B cell (primary cell): Measurements from ENCODE around the gene CCDC57. TPM values are rescaled to one million over a fixed set of nuclear protein-coding genes. Genes with fewer than 3 reads are reported as not detected.
A peak's percentile ranks its signal among the peaks of the same experiment; 100 is the strongest.

Experiments
- ATAC-seq: fragments of 200-7000 bp; cut with Tn5 transposase; one replicate; pipeline ENCODE4 v1.10.0; 2021; ENCODE audit warnings: low read depth, mild to moderate bottlenecking, moderate number of reproducible peaks, moderate library complexity
- CTCF ChIA-PET: fragments of 350-600 bp; sonication (Branson Sonifier 250); formaldehyde crosslinking; loops from one replicate; lab custom pipeline; 2021; ENCODE audit warnings: antibody characterized with exemption, inconsistent platforms; lab: Charles Lee
- POLR2A ChIA-PET: fragments of 350-600 bp; sonication (Branson Sonifier 250); formaldehyde crosslinking; loops from one replicate; lab custom pipeline; 2021; ENCODE audit warnings: antibody characterized with exemption; lab: Charles Lee
- DNase-seq: peaks from one replicate; pipeline ENCODE4 v3.0.0; 2013
- H2AFZ ChIP-seq: 2 replicates; pipeline ENCODE4 v1.6.1; 2012; ENCODE audit warnings: mild to moderate bottlenecking, low read depth, low read length; ENCODE audit not compliant: insufficient read depth, poor library complexity, severe bottlenecking
- H3K27ac ChIP-seq, 2 donors: 1 replicate in 1 of 2; 2 replicates in 1 of 2; pipeline ENCODE4 v1.5.1; 2012 to 2013; ENCODE audit warnings: low read length in 2 of 2, mild to moderate bottlenecking in 2 of 2, moderate library complexity in 1 of 2
- H3K27me3 ChIP-seq, 4 experiments: fragments of 200-600 bp in 1 of 4; sonication (generic) in 1 of 4; replicated peaks in 1 of 4; 1 replicate in 2 of 4; 2 replicates in 2 of 4; pipeline versions ENCODE4 v1.6.1 to v1.7.0; 2013 to 2016; ENCODE audit warnings: low read length in 3 of 4, mild to moderate bottlenecking in 2 of 4, mixed read lengths in 1 of 4, moderate library complexity in 1 of 4; ENCODE audit not compliant: insufficient read depth in 4 of 4, control insufficient read depth in 3 of 4; ENCODE audit errors: control extremely low read depth in 1 of 4
- H3K36me3 ChIP-seq, 2 experiments: replicated peaks in 1 of 2; 1 replicate in 1 of 2; 2 replicates in 1 of 2; pipeline versions ENCODE4 v1.6.1 to v1.7.1; 2013; ENCODE audit warnings: low read length in 1 of 2; ENCODE audit not compliant: insufficient read depth in 2 of 2, control insufficient read depth in 1 of 2; ENCODE audit errors: control extremely low read depth in 1 of 2, extremely low read depth in 1 of 2
- H3K4me1 ChIP-seq, 2 donors: fragments of 200-600 bp in 1 of 2; sonication (generic) in 1 of 2; 1 replicate in 1 of 2; 2 replicates in 1 of 2; pipeline versions ENCODE4 v1.5.1 to v1.6.1; 2013 to 2017; ENCODE audit warnings: low read length in 2 of 2; ENCODE audit not compliant: control insufficient read depth in 2 of 2, insufficient read depth in 2 of 2
- H3K4me2 ChIP-seq: replicated peaks from 2 replicates; pipeline ENCODE3; 2012; ENCODE audit warnings: mild to moderate bottlenecking, low read depth, low read length; ENCODE audit not compliant: poor library complexity, severe bottlenecking
- H3K4me3 ChIP-seq, 5 experiments: fragments of 200-600 bp in 1 of 5; sonication (generic) in 1 of 5; 1 replicate in 3 of 5; 2 replicates in 2 of 5; pipeline versions ENCODE4 v1.5.1 to v1.7.0; 2011 to 2016; ENCODE audit warnings: low read length in 4 of 5, mild to moderate bottlenecking in 4 of 5, low read depth in 2 of 5, control low read depth in 1 of 5, moderate library complexity in 1 of 5; ENCODE audit not compliant: insufficient read depth in 1 of 5; ENCODE audit errors: control extremely low read depth in 1 of 5, extremely low read depth in 1 of 5
- H3K79me2 ChIP-seq: fragments of 200-600 bp; sonication (generic); one replicate; pipeline ENCODE4 v1.6.0; 2016; ENCODE audit warnings: low read length; ENCODE audit not compliant: control insufficient read depth, insufficient read depth
- H3K9ac ChIP-seq: fragments of 200-600 bp; sonication (generic); 2 replicates; pipeline ENCODE4 v1.6.1; 2017; ENCODE audit warnings: mild to moderate bottlenecking, low read length, moderate library complexity
- H3K9me3 ChIP-seq, 3 donors: one replicate each; pipeline versions ENCODE4 v1.6.1 to v1.7.1; 2013; ENCODE audit warnings: low read length in 2 of 3; ENCODE audit not compliant: control insufficient read depth in 2 of 3, insufficient read depth in 1 of 3; ENCODE audit errors: control extremely low read depth in 1 of 3
- H4K20me1 ChIP-seq: 2 replicates; pipeline ENCODE4 v1.6.0; 2012; ENCODE audit warnings: mild to moderate bottlenecking, low read length; ENCODE audit not compliant: insufficient read depth, control insufficient read depth, poor library complexity, severe bottlenecking
- H3K27ac Mint-ChIP-seq: one replicate; pipeline ENCODE4 v1.8.0; 2021; ENCODE audit warnings: mixed read lengths
- H3K27me3 Mint-ChIP-seq: one replicate; pipeline ENCODE4 v1.8.0; 2021; ENCODE audit warnings: mixed read lengths
- H3K4me1 Mint-ChIP-seq: one replicate; pipeline ENCODE4 v1.8.0; 2021; ENCODE audit warnings: mixed read lengths
- H3K4me3 Mint-ChIP-seq: one replicate; pipeline ENCODE4 v1.8.0; 2021; ENCODE audit warnings: mixed read lengths
- H3K9me3 Mint-ChIP-seq: one replicate; pipeline ENCODE4 v1.8.0; 2022; ENCODE audit warnings: mixed read lengths; ENCODE audit not compliant: insufficient read depth
- EZH2 ChIP-seq: IDR thresholded peaks from 2 replicates; pipeline ENCODE4 v1.6.1; 2012; ENCODE audit warnings: borderline replicate concordance, low read depth, mild to moderate bottlenecking, moderate library complexity, low read length; ENCODE audit not compliant: insufficient read depth, poor library complexity, severe bottlenecking
- WGBS: methylation state at CpG from one replicate; pipeline ENCODE4 v1.1.5; 2013; ENCODE audit warnings: missing lambda C conversion rate; ENCODE audit not compliant: insufficient coverage; 5-methylcytosine and 5-hydroxymethylcytosine counted together
- intact Hi-C: fragments of 100-400 bp; cut with micrococcal nuclease; formaldehyde crosslinking; loops from one replicate; pipeline ENCODE4 v1.10.0; 2022
- polyA plus RNA-seq: library from polyadenylated mRNA; depleted of rRNA; stranded (reverse); fragments of >200 nt; gene quantifications from 2 replicates; pipeline ENCODE4 v1.2.3, GENCODE V29; 2012
- total RNA-seq, 2 donors: library from RNA; stranded (reverse); fragments of 120-200 nt in 1 of 2; gene quantifications; 1 replicate in 1 of 2; 2 replicates in 1 of 2; pipeline versions ENCODE4 v1.2.3 to v1.2.4, GENCODE V29; 2013 to 2022
- TF ChIP-seq, protein P1 (sequence below): fragments of 200-600 bp; IDR thresholded peaks from one replicate; pipeline ENCODE4 v1.8.0; 2022; ENCODE audit warnings: antibody characterized with exemption, mild to moderate bottlenecking

The CCDC57 gene
- total and polyA plus RNA-seq, 2 donors (not counting 1 experiment from before 2014, with no cell fraction given) = 49.7 to 67.2 TPM

DNA sequence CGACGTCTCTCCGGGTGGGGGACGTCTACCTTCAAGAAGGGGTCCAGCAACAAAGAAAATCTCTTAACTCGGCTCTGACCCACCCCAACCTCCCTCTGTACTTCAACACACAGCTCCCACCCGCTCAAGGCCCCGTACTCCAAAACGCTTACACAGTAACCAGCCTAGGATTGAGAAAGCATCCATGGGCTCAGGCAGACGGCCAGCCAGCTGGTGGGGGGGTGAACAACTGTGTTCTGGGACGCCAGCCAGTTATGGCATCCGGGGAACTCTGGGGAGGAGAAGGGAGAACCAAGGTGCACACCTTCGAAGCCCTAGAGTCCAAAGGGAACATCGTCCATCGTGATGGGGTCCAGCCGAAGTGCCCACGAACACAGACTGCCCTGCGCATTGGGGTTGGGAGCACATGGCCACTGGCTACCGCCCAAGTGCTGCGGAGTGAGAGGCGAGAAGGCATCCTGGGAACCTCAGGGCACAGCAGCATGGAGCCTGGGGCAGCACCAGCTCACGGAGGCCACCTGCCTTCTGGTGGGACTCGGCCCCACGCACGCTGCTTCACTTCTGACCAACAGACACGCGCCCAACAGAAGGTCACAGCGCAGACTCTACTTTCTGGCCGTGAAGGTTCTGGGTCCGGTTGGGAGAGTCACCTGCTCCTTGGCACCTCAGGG lies 30.5 kb upstream of the CCDC57 start:
- H3K4me2 ChIP-seq = no peak overlapping the region
- peak overlapping the region; percentile 15 for H3K27ac Mint-ChIP-seq
- WGBS = 97% methylated on average over 28 of the region's 29 CpGs

DNA sequence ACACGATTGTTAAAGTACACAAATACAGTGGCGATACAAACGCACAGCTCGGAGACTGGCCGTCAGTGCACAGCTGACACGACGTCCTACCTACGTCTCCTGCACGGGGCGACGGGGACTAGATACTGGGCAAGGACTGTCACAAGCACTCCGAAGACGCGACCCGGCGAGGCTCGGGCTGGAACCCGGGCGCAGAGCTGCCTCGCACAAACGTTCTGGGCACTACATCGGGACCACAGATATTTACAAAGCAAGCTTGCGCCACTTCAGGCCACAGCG lies 30.0 kb upstream of the CCDC57 start:
- Mint-ChIP-seq H3K27me3 (no peaks in the 10 kb centered on the region), H3K4me1 (peaks cover 51% of the 10 kb centered on the region), H3K4me3 (no peak overlapping the region), H3K9me3 (no peaks in the 10 kb centered on the region), H3K27ac (peak overlapping the region; percentile 15)
- Histone ChIP-seq H3K4me3 (no peak overlapping the region), H3K27ac (no peak overlapping the region), H3K9ac (no peak overlapping the region), H2AFZ (no peak overlapping the region), H3K79me2 (peaks cover 67% of the 10 kb centered on the region), H4K20me1 (peaks cover 98% of the 10 kb centered on the region), H3K9me3 (peaks cover 0 to 4% (median 0%) of the 10 kb centered on the region in 3 donors), H3K27me3 (no peaks in the 10 kb centered on the region), H3K4me2 (no peak overlapping the region), H3K36me3 (peaks cover 0 to 61% of the 10 kb centered on the region in 2 experiments), H3K4me1 (peaks cover 14 to 40% of the 10 kb centered on the region in 2 donors)
- ChIA-PET CTCF (interaction anchor here (1.2 to 4.1 kb wide), 6 partner anchors 37 to 110 kb away, joined by 3 to 24 read pairs (median 8); no protein-coding TSS in a partner anchor), POLR2A (interaction anchor here (1.3 kb wide), 1 partner anchor 60 kb away, joined by 4 read pairs; no protein-coding TSS in a partner anchor)
- WGBS = 97% methylated on average over 24 of the region's 24 CpGs
- ATAC-seq (no peak), DNase-seq (peak; percentile 32)
- no peak for TF ChIP-seq EZH2
- TF ChIP-seq, protein P1, sequence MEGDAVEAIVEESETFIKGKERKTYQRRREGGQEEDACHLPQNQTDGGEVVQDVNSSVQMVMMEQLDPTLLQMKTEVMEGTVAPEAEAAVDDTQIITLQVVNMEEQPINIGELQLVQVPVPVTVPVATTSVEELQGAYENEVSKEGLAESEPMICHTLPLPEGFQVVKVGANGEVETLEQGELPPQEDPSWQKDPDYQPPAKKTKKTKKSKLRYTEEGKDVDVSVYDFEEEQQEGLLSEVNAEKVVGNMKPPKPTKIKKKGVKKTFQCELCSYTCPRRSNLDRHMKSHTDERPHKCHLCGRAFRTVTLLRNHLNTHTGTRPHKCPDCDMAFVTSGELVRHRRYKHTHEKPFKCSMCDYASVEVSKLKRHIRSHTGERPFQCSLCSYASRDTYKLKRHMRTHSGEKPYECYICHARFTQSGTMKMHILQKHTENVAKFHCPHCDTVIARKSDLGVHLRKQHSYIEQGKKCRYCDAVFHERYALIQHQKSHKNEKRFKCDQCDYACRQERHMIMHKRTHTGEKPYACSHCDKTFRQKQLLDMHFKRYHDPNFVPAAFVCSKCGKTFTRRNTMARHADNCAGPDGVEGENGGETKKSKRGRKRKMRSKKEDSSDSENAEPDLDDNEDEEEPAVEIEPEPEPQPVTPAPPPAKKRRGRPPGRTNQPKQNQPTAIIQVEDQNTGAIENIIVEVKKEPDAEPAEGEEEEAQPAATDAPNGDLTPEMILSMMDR = no peak
- intact Hi-C loops = no loop called here

More for the DNA sequence above, 30.5 kb upstream of the CCDC57 start:
- peaks cover 0 to 4% (median 0%) of the 10 kb centered on the region in 3 donors for H3K9me3 ChIP-seq
- no peaks in the 10 kb centered on the region for H3K27me3 ChIP-seq
- Mint-ChIP-seq H3K27me3 (no peaks in the 10 kb centered on the region), H3K9me3 (no peaks in the 10 kb centered on the region), H3K4me1 (peaks cover 50% of the 10 kb centered on the region), H3K4me3 (no peak overlapping the region)
- intact Hi-C loops = no loop called here
- H3K36me3 ChIP-seq = peaks cover 0 to 64% of the 10 kb centered on the region in 2 experiments
- ChIA-PET POLR2A (interaction anchor here (1.3 kb wide), 1 partner anchor 59 kb away, joined by 4 read pairs; no protein-coding TSS in a partner anchor), CTCF (interaction anchor here (1.2 to 4.1 kb wide), 7 partner anchors 12 to 110 kb away, joined by 3 to 24 read pairs (median 4); no protein-coding TSS in a partner anchor)
- no peak overlapping the region for H3K9ac ChIP-seq
- H3K27ac ChIP-seq = no peak overlapping the region
- ATAC-seq = no peak
- TF ChIP-seq EZH2 = no peak
- TF ChIP-seq, protein P1 = no peak
- no peak for DNase-seq
- H3K4me1 ChIP-seq = peaks cover 12 to 36% of the 10 kb centered on the region in 2 donors
- H4K20me1 ChIP-seq = peaks cover 98% of the 10 kb centered on the region
- peaks cover 72% of the 10 kb centered on the region for H3K79me2 ChIP-seq
- no peak overlapping the region for H3K4me3 ChIP-seq
- H2AFZ ChIP-seq = no peak overlapping the region
